GM19372 (cell line): Measurements from ENCODE around the gene RIN3.

ENCODE experiments used
- ATAC-seq: cut with Tn5 transposase; IDR thresholded peaks from one replicate; pipeline ENCODE4 v1.9.1; 2021; ENCODE audit warnings: mild to moderate bottlenecking, low read depth, moderate library complexity; ENCODE audit not compliant: unreplicated experiment

Gene RIN3

GRCh38 chr14:92726933-92727262 lies 213.3 kb downstream of the RIN3 start:
- no peak for ATAC-seq

- no peak for ATAC-seq
Observed at GRCh38 chr14:92728759-92729364, 215.3 kb downstream of the RIN3 start.

- ATAC-seq: peak; percentile 67
Observed at GRCh38 chr14:92729634-92730358, 216.2 kb downstream of the RIN3 start.

- no peak for ATAC-seq
Observed at GRCh38 chr14:92731622-92732115, 218.1 kb downstream of the RIN3 start.

GRCh38 chr14:92733007-92733406 lies 219.4 kb downstream of the RIN3 start:
- ATAC-seq: no peak

GRCh38 chr14:92734618-92735017 lies 221.0 kb downstream of the RIN3 start:
- ATAC-seq: no peak

- no peak for ATAC-seq
Observed at GRCh38 chr14:92735344-92735743, 221.8 kb downstream of the RIN3 start.

- ATAC-seq: no peak
Observed at GRCh38 chr14:92737206-92737605, 223.6 kb downstream of the RIN3 start.

GRCh38 chr14:92737619-92738188 lies 224.1 kb downstream of the RIN3 start:
- no peak for ATAC-seq
